Measurements from ENCODE around the gene PRIMA1. TPM values are rescaled to one million over a fixed set of nuclear protein-coding genes. Genes with fewer than 3 reads are reported as not detected.

The PRIMA1 gene
- total and polyA plus RNA-seq, 10 of the 15 experiments (the other 5 are each of a cell fraction or from before 2014, with no cell fraction given): not detected

GRCh38 chr14:93725002-93725582 lies 63.2 kb downstream of the PRIMA1 start:
- Histone ChIP-seq H3K36me3 (ENCODE audit: control insufficient read depth in 2 of 2, insufficient read depth in 2 of 2, low read length in 1 of 2) (no peaks in the 10 kb centered on the region), H3K27ac (ENCODE audit: control insufficient read depth, insufficient read depth) (no peak overlapping the region), H3K9me3 (replicated peaks; ENCODE audit: control insufficient read depth, insufficient read depth, low read length) (no peaks in the 10 kb centered on the region), H3K4me1 (ENCODE audit: control insufficient read depth, insufficient read depth, low read length) (no peaks in the 10 kb centered on the region), H4K20me1 (ENCODE audit: control insufficient read depth, insufficient read depth) (no peaks in the 10 kb centered on the region), H3K79me2 (ENCODE audit: control insufficient read depth, insufficient read depth, low read length) (no peaks in the 10 kb centered on the region), H3K4me2 (ENCODE audit: control insufficient read depth, insufficient read depth) (no peak overlapping the region), H2AFZ (ENCODE audit: control insufficient read depth, low read depth, low read length) (no peak overlapping the region), H3K4me3 (no peak overlapping the region), H3K9ac (ENCODE audit: control insufficient read depth, insufficient read depth, low read length) (no peak overlapping the region), H3K27me3 (replicated peaks in 1 of 2; ENCODE audit: control insufficient read depth in 2 of 2, insufficient read depth in 2 of 2, low read length in 1 of 2) (no peaks in the 10 kb centered on the region; a peak in 1 of 4 replicates)
- TF ChIP-seq HDAC2 (IDR thresholded peaks at IDR 0.05): no peak
- TF ChIP-seq EGR1 (IDR thresholded peaks at IDR 0.05; ENCODE audit: borderline replicate concordance in 1 of 2, low read depth in 2 of 2, low read length in 2 of 2): no peak
- TF ChIP-seq KLF5 (IDR thresholded peaks at IDR 0.05; ENCODE audit: partially characterized antibody): no peak
- no peak for TF ChIP-seq PBX3 (IDR thresholded peaks at IDR 0.05; ENCODE audit: insufficient replicate concordance, low read depth, low read length)
- no peak for TF ChIP-seq MYB (IDR thresholded peaks at IDR 0.05; ENCODE audit: borderline replicate concordance, low read depth, low read length)
- no peak for TF ChIP-seq ZNF592 (IDR thresholded peaks at IDR 0.05)
- TF ChIP-seq USF1 (IDR thresholded peaks at IDR 0.05; ENCODE audit: borderline replicate concordance, extremely low read length, insufficient read depth, low read depth, low read length): no peak
- no peak for TF ChIP-seq NBN (IDR thresholded peaks at IDR 0.05)
- TF ChIP-seq E2F4 (IDR thresholded peaks at IDR 0.05; ENCODE audit: low read depth, low read length): no peak
- no peak for TF ChIP-seq ETV6 (conservative IDR thresholded peaks at IDR 0.05 in 1 of 2, IDR thresholded peaks at IDR 0.05 in 1 of 2; ENCODE audit: borderline replicate concordance in 1 of 2, low read depth in 1 of 2)
- TF ChIP-seq ASH2L (IDR thresholded peaks at IDR 0.05; ENCODE audit: borderline replicate concordance, low read depth): no peak
- no peak for TF ChIP-seq ZNF24 (IDR thresholded peaks at IDR 0.05)
- RAD21 ChIA-PET (ENCODE audit: unreplicated experiment): no interaction called here
- DNase-seq (ENCODE audit: low read depth, low spot score): no peak
- SMC1A ChIA-PET (ENCODE audit: uncharacterized antibody, unreplicated experiment): no interaction called here
- no peak for FAIRE-seq
- intact Hi-C loops (cut with micrococcal nuclease; ENCODE audit: unreplicated experiment): no loop called here
- POLR2A ChIA-PET: no interaction called here
- WGBS (ENCODE audit: insufficient coverage, insufficient replicate concordance, low lambda C conversion rate, missing lambda C conversion rate): 65% methylated on average over 21 of the region's 21 CpGs
- CTCF ChIA-PET: no interaction called here
- no TSS peak for BruUV-seq (replicated peaks)
- no peak for ATAC-seq
- in situ Hi-C loops (cut with MboI): no loop called here

Measured in GM12878 (cell line).